GM12865 (cell line): Measurements from ENCODE around the gene THY1.
"Not testable (repeated sequence)": the region's sequence is repeated elsewhere in the genome, so short reads cannot be mapped to it uniquely, and the experiment has no call there.

Experiments
- DNase-seq: peaks from one replicate; pipeline ENCODE4 v3.0.0; 2010; ENCODE audit warnings: low read depth
- H3K4me3 ChIP-seq: 2 replicates; pipeline ENCODE4 v1.5.1; 2011; ENCODE audit warnings: mild to moderate bottlenecking, low read depth, low read length, control low read depth
- TF ChIP-seq, protein P1 (sequence below): IDR thresholded peaks from 2 replicates; pipeline ENCODE4 v1.5.1; 2011; ENCODE audit warnings: low read length, control low read depth, low read depth, inconsistent platforms; ENCODE audit not compliant: insufficient read depth; ENCODE audit errors: missing control alignments

THY1 gene

DNA sequence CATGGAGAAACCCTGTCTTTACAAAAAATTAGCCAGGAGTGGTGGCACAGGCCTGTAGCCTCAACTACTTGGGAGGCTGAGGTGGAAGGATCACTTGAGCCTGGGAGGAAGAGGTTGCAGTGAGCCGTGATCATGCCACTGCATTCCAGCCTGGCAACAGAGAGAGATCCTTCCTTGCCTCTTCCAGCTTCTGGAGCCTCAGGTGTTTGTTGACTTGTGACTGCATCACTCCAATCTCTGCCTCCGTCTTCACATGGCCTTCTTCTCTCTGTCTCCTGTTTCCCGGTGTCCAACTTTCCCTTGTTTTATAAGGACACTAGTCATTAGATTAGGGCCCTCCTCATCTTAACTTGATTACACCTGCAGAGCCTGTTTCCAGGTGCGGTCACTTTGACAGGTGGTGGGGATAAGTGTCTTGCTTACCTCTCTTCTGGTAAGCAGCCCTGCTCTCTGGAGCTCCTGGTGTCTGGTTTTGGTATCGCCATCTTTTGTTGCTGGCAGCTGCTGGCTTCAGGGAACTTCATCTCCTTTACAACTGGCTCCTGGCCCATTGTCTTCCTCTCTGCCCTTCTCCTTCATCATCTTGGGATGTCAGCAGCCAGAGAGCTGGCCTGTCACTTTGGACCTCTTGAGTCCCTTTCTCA is 33.2 kb downstream of the THY1 start:
- TF ChIP-seq, protein P1, sequence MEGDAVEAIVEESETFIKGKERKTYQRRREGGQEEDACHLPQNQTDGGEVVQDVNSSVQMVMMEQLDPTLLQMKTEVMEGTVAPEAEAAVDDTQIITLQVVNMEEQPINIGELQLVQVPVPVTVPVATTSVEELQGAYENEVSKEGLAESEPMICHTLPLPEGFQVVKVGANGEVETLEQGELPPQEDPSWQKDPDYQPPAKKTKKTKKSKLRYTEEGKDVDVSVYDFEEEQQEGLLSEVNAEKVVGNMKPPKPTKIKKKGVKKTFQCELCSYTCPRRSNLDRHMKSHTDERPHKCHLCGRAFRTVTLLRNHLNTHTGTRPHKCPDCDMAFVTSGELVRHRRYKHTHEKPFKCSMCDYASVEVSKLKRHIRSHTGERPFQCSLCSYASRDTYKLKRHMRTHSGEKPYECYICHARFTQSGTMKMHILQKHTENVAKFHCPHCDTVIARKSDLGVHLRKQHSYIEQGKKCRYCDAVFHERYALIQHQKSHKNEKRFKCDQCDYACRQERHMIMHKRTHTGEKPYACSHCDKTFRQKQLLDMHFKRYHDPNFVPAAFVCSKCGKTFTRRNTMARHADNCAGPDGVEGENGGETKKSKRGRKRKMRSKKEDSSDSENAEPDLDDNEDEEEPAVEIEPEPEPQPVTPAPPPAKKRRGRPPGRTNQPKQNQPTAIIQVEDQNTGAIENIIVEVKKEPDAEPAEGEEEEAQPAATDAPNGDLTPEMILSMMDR, result peak; percentile 59
- DNase-seq, result peak; percentile 43

GRCh38 chr11:119388103-119388502 is 34.9 kb downstream of the THY1 start:
- TF ChIP-seq, protein P1, result no peak
- no peak overlapping the region for H3K4me3 ChIP-seq
- DNase-seq, result no peak

More for the DNA sequence above, 33.2 kb downstream of the THY1 start:
- no peak overlapping the region for H3K4me3 ChIP-seq

GRCh38 chr11:119384332-119384731 is 38.6 kb downstream of the THY1 start:
- no peak for DNase-seq
- TF ChIP-seq, protein P1, result no peak
- no peak overlapping the region for H3K4me3 ChIP-seq

- not testable (repeated sequence) for DNase-seq, H3K4me3 ChIP-seq
Observed at GRCh38 chr11:119382513-119382912, 40.5 kb downstream of the THY1 start.

DNA sequence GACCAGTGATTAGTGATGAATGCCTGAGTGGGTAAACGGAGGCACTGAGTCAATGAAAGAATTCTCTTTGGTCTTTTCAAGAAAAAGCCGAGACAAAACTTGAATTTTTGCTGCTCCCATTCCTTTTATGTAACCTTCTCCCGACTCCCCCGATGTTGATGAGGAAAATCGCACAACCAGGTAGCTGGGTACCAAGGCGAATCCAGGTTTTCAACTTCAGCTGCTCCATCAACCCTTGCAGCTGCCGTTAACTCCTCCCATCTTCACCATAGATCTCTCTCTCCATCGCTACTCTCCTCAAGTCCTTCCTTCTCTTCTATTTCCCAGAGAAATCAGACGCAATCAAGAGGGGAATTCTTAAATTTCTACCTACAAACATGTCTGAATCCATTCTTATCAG is 40.9 kb downstream of the THY1 start:
- TF ChIP-seq, protein P1, result no peak
- H3K4me3 ChIP-seq, result peak overlapping the region; percentile 61
- no peak for DNase-seq

- H3K4me3 ChIP-seq, result peak within 1 kb of the TSS; percentile 61
- peak; percentile 91 for DNase-seq
- TF ChIP-seq, protein P1, result peak; percentile 85
Observed at GRCh38 chr11:119381181-119381988, 41.6 kb downstream of the THY1 start, which contains the start of gene USP2. USP2 (minus strand) TSS chr11:119381690; CDS start chr11:119373480, 8,210 bp downstream.

DNA sequence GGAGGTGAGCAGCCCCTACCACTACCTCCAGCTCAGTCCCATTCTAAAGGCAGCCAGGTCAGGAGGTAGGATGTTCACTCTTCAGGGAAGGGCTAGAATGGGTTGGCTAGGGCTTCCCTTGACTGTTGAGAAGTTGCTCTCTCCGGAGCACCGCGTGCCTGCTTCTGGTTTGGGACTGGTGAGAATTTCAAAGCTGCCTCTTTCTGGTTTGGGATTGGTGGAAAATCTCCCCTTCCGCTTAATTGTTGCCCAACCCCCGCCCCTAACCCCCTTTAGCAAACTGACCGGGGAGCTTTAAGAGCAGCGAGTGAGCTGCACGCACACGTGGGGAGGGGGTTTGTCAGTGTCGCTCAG is 42.2 kb downstream of the THY1 start:
- TF ChIP-seq, protein P1, result no peak
- no peak overlapping the region for H3K4me3 ChIP-seq
- DNase-seq, result no peak
